HuH-7.5 (cell line): Measurements from ENCODE around the gene ATXN7L1.

Source experiments
- DNase-seq: peaks from one replicate; pipeline ENCODE4 v3.0.0; 2011; ENCODE audit warnings: low spot score

The ATXN7L1 gene

DNA sequence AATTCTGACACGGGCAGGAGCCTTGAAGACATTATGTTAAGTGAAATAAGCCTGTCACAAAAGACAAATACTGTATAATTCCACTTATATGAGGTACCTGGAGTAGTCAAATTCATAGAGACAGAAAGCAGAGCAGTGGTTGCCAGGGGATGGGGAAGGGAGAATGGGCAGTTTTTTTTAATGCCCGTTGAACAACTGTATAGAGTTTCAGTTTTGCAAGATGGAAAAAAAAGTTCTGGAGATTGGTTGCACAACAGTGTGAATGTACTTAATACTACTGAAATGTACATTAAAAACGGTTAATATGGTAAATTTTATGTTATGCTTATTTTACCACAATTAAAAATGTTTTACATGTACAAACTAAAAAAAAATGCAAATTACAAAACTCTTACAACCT, 231.5 kb downstream of the ATXN7L1 start:
- no peak for DNase-seq

DNA sequence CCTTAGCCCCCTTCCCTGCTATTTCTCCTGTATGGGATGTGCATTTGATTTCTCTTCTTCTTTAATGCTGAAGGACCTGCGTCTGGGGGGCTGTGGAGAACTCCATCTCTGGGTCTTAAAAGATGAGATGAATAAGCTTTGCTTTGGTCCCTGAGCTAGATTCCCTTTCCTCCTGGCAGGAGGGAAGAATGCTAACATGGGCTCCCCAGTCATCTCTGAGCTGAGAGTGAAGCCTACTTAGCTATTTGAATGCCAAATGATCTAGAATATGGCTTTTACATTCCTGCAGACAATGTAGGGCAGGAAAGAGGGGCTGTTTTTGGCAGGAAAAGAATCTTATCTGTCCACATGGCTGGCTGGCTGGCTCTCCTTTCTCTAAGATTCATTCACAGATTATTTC, 232.5 kb downstream of the ATXN7L1 start:
- no peak for DNase-seq

- no peak for DNase-seq
Measured at GRCh38 chr7:105643384-105643783, 233.0 kb downstream of the ATXN7L1 start.

DNA sequence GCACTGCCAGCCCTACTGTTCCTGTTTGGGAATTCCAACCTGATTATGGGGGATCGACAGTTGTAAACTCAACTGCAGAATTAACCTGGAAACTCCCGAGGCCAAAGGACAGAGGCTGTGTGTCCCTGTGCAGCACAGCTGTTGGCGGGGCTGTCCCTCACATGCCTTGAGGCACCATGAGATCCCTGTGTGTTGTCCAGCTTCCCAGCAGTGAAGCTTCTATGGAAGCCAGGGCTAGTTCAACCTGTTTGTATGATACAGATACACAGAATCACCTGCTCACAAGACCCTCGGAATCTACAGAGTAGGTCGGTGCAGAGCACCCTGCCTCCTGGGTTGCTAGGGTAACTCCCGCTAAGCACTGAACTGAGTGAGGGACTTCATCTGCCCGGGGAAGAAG, 234.1 kb downstream of the ATXN7L1 start:
- no peak for DNase-seq

- no peak for DNase-seq
Measured at GRCh38 chr7:105640956-105641810, 235.2 kb downstream of the ATXN7L1 start.

DNA sequence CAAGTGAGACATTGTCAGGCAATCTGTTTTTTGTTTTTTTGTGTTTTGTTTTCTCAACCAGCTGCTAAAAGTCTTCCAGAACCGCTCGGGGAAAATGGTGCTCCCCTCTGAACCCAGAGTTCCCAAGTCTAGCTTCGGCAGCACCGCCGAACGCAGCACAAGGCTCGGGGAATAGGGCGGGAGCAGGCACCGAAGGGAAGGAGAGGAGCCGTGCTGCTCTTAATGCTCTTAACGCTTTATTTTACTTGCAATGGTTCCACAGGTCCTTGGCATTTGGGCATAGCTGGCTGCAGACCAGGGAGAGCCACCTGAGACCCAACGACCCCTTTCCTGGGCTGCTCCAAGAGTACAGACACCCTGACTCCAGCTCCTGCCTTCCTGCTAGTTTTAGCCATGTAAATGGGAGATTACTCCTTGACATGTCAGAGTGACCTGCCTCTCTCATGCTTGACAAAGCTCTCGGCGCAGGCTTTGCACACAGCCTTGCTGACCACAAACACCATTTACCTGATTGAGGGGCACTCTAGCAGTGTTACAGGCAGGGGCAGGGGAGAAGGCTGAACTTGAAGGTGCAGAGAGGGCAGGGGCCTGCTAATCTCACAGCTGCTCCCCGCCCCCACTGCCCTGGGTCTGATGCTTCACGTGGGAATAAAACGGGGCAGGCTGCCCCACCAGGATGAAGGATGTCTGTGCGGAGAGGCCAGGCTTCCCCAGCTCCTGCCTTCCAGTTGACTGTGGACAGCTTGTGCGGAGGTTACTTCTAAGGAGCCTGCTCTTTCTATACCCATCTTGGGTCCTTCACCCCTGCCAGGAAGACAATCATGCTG, 236.5 kb downstream of the ATXN7L1 start:
- DNase-seq, result no peak

GRCh38 chr7:105638902-105639495, 237.4 kb downstream of the ATXN7L1 start:
- no peak for DNase-seq

DNA sequence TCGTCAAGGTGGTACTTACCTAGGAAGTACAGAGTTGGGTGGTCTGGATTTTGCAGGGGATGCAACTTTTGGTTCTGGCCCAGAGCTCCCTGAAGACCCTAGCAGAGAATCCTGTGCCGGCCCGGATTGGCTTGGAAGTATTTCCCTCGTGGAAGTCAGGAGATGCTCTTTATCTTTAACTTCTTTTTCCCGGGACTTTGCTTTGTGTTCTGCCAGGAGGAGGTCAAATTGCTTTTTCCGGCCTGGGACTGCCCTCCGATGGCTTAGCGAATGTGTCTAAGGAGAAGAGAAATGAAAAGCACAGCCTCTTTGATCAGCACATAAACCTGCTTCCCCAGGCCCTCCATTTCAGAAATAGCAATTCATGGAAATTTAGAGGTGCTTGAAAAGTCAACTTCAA, 238.1 kb downstream of the ATXN7L1 start:
- DNase-seq, result no peak

DNA sequence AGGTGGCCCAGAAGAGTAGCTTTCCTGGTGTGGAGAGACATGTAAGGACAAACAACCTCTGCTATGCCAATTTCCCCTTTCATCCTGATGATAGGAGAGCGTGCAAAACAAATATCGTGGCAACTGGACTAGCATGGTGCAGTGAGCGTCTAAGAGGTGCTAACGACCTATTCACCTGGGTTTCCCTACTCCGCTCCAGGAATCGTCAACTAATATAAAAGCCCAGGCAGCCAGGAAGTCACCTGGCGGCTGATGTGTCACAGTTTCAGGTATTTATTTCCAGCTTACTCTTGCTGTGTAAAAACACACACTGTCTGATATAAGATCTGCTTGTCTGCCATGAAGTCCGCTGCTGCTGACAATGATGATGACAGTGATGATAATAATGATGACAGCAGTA, 238.6 kb downstream of the ATXN7L1 start:
- no peak for DNase-seq

- no peak for DNase-seq
Measured at GRCh38 chr7:105636982-105637381, 239.4 kb downstream of the ATXN7L1 start.

- no peak for DNase-seq
Measured at GRCh38 chr7:105635197-105635596, 241.2 kb downstream of the ATXN7L1 start.

DNA sequence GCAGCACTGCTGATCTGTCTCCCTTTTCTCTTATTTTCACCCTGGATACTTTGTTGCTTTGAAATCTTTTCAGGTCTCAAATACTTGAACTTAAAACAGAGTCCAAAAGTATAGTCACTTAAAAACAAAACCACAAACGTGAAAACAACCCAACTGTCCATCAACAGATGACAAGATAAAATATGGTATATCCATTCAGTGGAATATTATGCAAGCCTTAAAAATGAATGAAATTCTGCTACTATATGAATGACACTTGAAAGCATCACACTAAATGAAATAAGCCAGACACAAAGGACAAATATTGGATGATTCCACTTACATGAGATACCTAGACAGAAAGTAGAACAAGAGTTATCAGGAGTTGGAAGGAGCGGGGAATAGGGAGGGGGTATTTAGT, 250.4 kb downstream of the ATXN7L1 start:
- no peak for DNase-seq

DNA sequence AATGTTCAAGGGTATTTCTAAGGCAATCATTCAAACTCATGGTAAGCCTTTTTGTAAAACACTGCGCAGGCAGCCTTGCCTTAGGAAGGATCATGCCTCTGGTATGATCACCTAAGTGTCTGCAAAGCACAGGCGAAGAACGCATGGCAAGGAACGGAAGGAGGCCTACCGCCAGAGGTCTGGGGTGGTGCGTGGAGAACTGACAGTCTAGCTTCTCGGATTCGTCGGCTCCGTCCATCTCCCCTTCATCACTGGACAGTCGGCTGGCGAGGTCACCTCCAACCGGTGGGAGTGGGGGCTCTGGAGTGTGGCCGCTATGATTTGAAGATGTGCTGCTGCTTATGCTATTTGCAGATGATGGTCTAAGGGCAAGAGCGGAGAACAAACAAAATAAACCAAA, 252.5 kb downstream of the ATXN7L1 start:
- DNase-seq, result no peak

DNA sequence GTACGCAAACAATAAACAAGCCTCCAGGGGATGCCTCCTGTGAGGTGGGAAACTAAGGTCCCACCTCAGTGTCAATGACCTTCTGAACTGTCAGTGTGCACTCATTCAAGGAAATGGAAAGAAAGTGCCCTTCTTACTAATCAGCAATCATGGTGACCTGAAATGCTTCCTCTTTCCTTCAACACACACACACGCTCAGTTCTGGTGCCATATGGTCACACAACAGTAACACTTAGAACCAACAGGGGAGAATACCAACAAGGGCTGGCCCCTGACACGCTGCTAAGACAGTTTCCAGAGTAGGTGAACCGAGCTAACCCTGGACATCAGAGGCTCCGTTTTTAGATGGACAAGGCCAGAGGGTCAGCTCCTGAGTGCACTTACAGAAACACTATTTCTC, 253.0 kb downstream of the ATXN7L1 start:
- no peak for DNase-seq

DNA sequence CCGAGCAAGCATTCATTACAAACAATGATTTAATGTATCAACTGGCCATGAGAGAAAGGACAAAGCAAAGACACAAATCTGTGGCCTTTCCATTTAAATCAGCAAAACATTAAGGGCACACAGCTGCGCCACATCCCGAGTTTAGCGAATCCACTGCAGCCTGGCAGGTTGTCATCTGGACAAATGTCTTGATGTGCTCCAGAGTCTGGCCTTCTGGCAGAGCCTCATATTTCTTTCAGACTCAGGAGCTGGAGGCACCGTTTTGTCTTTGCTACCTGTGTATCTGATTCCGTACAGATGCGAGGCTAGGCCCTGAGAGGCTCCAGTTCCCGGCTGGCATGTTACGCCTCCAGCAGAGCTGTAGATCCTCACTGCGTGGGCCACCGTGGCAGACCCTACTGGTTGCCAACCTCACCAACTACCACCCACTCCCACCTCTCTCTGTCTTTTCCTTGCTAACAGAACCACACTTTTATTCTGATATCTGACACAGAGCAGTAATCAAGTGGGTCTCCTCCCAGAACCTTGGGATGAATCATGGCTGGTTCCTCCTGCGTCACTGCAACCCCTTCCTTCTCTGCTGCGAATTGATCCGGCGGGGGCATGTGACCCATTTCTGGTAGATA, 254.2 kb downstream of the ATXN7L1 start:
- no peak for DNase-seq

DNA sequence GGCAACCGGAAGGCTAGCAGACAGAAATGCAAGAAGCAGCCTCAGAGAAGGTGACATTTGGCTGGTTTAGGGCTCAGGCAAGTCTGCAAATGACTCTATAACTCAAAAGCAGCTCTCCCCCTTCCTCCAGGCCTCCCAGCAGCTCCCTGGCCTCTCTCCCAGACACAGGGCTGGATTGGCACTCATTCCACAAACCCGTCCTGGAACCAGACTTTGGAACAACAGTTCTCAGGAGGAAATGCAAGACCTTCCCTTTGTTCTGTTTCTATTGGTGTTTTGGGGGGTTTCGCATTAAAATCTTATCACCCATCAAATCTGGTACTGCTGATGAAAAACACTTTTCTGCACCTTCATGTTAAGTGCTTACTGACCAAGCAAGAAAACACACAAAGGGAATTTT, 254.8 kb downstream of the ATXN7L1 start:
- DNase-seq, result no peak

DNA sequence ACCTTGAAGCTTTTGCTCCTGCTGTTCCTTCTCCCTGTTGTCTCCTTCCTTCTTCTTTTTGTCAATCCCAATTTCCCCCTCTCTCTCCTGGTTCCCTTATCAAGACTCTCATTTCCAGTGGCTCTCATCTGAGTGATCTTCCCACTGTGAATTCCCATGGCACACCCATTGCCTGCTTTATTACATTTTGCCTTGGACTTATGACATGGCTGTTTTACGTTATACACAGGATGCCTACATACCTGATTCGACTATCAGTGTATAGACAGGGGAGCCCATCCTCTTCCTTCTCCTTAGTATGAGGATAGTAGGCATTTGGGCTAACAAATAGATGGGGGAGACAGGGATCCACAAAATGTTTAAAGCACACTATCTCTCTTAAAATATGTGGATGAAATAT, 255.2 kb downstream of the ATXN7L1 start:
- DNase-seq, result no peak

- no peak for DNase-seq
Measured at GRCh38 chr7:105619590-105619989, 256.8 kb downstream of the ATXN7L1 start.

GRCh38 chr7:105618016-105618296, 258.4 kb downstream of the ATXN7L1 start:
- DNase-seq, result no peak

- DNase-seq, result no peak
Measured at GRCh38 chr7:105617280-105618015, 259.0 kb downstream of the ATXN7L1 start.

- no peak for DNase-seq
Measured at GRCh38 chr7:105614341-105614840, 262.0 kb downstream of the ATXN7L1 start.
